HPDE6-E6E7 (cell line): ENCODE measurements around the gene R3HDM2.

Source experiments
- DNase-seq: peaks from one replicate; pipeline ENCODE4 v3.0.0; 2011; ENCODE audit warnings: missing footprints; ENCODE audit errors: extremely low spot score

R3HDM2 gene

DNA sequence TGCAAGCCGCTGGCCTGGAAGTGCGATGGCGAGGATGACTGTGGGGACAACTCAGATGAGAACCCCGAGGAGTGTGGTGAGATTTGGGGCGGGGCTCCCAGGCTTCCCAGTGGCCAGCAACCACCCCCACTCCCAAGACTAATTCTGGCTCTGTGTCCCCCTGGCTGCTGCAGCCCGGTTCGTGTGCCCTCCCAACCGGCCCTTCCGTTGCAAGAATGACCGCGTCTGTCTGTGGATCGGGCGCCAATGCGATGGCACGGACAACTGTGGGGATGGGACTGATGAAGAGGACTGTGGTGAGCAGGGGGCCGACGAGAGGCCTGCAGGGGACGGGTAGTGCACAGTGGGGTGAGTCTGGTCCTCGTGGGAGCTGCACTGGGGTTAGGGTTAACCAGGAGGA, 226.4 kb downstream of the R3HDM2 start:
- no peak for DNase-seq

DNA sequence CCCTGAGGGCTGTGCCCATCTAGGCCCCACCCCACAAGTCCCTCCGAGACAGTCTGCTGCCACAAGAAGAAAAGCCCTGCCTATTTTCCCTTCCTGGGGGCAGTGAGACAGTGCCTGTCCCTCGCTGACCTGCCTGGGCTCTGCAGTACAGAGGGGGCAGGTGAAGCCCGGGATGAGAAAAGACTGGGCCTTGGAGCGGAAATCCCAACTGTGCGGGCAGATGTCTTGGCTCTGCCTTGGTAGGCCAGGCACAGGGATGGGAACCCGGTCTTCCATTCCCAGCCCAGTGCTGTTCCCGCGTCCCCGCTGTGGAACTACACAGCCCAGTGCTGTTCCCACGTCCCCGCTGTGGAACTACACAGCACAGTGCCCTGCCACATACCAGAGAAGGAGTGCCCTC, 227.1 kb downstream of the R3HDM2 start:
- DNase-seq: no peak
